Glutamatergic neuron (in vitro differentiated cells): ENCODE results near the gene ALG13. TPM values are rescaled to one million over a fixed set of nuclear protein-coding genes. Genes with fewer than 3 reads are reported as not detected.

ENCODE experiments used
- DNase-seq: peaks from one replicate; pipeline ENCODE4 v3.0.0; 2022
- H3K27ac Mint-ChIP-seq: one replicate; pipeline ENCODE4 v1.8.0; 2020; ENCODE audit warnings: mild to moderate bottlenecking, mixed read lengths, inconsistent platforms; ENCODE audit not compliant: unreplicated experiment
- H3K27me3 Mint-ChIP-seq: one replicate; pipeline ENCODE4 v1.8.0; 2020; ENCODE audit warnings: mild to moderate bottlenecking, moderate library complexity, mixed read lengths, inconsistent platforms; ENCODE audit not compliant: unreplicated experiment
- H3K36me3 Mint-ChIP-seq: one replicate; pipeline ENCODE4 v1.8.0; 2020; ENCODE audit warnings: mild to moderate bottlenecking, mixed read lengths, inconsistent platforms; ENCODE audit not compliant: unreplicated experiment
- H3K4me1 Mint-ChIP-seq: one replicate; pipeline ENCODE4 v1.8.0; 2020; ENCODE audit warnings: mild to moderate bottlenecking, low read depth, mixed read lengths, inconsistent platforms; ENCODE audit not compliant: unreplicated experiment
- H3K4me3 Mint-ChIP-seq: one replicate; pipeline ENCODE4 v1.8.0; 2020; ENCODE audit warnings: mild to moderate bottlenecking, mixed read lengths, inconsistent platforms; ENCODE audit not compliant: unreplicated experiment
- H3K9me3 Mint-ChIP-seq: one replicate; pipeline ENCODE4 v1.8.0; 2020; ENCODE audit warnings: mild to moderate bottlenecking, moderate library complexity, mixed read lengths, inconsistent platforms; ENCODE audit not compliant: unreplicated experiment
- total RNA-seq: library from RNA; stranded (reverse); fragmentation: NEBNext Ultra II Directional; extraction: Animal tissue kit (Norgen Biotek cat#: 25700); gene quantifications from one replicate; pipeline ENCODE4 v1.2.1, GENCODE V29; 2021; ENCODE audit not compliant: unreplicated experiment
- TF ChIP-seq, protein P1 (sequence below): fragments of 200-600 bp; sonication (generic); IDR thresholded peaks from one replicate; pipeline ENCODE4 v1.5.0; 2021; ENCODE audit not compliant: partially characterized antibody, unreplicated experiment

ALG13 gene
- total RNA-seq, 1 donor from 2014 or later = 33.4 TPM

- Mint-ChIP-seq H3K27ac (no peak overlapping the region), H3K4me3 (no peak overlapping the region), H3K9me3 (no peaks in the 10 kb centered on the region), H3K4me1 (no peaks in the 10 kb centered on the region), H3K36me3 (no peaks in the 10 kb centered on the region), H3K27me3 (no peaks in the 10 kb centered on the region)
- TF ChIP-seq, protein P1, sequence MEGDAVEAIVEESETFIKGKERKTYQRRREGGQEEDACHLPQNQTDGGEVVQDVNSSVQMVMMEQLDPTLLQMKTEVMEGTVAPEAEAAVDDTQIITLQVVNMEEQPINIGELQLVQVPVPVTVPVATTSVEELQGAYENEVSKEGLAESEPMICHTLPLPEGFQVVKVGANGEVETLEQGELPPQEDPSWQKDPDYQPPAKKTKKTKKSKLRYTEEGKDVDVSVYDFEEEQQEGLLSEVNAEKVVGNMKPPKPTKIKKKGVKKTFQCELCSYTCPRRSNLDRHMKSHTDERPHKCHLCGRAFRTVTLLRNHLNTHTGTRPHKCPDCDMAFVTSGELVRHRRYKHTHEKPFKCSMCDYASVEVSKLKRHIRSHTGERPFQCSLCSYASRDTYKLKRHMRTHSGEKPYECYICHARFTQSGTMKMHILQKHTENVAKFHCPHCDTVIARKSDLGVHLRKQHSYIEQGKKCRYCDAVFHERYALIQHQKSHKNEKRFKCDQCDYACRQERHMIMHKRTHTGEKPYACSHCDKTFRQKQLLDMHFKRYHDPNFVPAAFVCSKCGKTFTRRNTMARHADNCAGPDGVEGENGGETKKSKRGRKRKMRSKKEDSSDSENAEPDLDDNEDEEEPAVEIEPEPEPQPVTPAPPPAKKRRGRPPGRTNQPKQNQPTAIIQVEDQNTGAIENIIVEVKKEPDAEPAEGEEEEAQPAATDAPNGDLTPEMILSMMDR = peak; percentile 23
- no peak for DNase-seq
These were observed 38.6 kb downstream of the ALG13 start for GRCh38 chrX:111719426-111720210.

GRCh38 chrX:111728096-111728495 lies 47.1 kb downstream of the ALG13 start:
- Mint-ChIP-seq H3K36me3 (no peaks in the 10 kb centered on the region), H3K27me3 (no peaks in the 10 kb centered on the region), H3K4me3 (no peak overlapping the region), H3K27ac (no peak overlapping the region), H3K9me3 (no peaks in the 10 kb centered on the region), H3K4me1 (no peaks in the 10 kb centered on the region)
- TF ChIP-seq, protein P1 = no peak
- no peak for DNase-seq

- H3K4me1 Mint-ChIP-seq = no peaks in the 10 kb centered on the region
- H3K27me3 Mint-ChIP-seq = no peaks in the 10 kb centered on the region
- H3K9me3 Mint-ChIP-seq = no peaks in the 10 kb centered on the region
- H3K4me3 Mint-ChIP-seq = no peak overlapping the region
- H3K36me3 Mint-ChIP-seq = no peaks in the 10 kb centered on the region
- TF ChIP-seq, protein P1 = no peak
- no peak overlapping the region for H3K27ac Mint-ChIP-seq
- DNase-seq = no peak
These were observed 50.4 kb downstream of the ALG13 start for GRCh38 chrX:111731351-111731750.

DNA sequence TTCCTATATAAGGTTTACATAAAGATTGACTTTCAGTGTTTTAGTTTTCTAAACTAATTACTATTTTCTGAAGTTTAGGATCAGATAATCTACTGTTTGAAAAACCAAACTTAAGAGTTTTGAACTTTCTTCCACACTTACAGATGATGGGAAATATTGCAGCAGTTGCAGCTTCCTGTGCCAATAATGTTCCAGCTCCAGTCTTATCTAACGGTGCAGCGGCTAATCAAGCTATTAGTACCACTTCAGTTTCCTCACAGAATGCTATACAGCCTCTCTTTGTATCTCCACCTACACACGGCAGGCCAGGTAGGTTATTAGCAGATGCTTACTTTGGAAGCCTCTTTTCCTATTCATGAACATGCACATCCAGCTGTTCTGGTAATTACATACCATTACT lies 55.6 kb downstream of the ALG13 start:
- DNase-seq = no peak
- TF ChIP-seq, protein P1 = no peak
- Mint-ChIP-seq H3K9me3 (no peaks in the 10 kb centered on the region), H3K27ac (no peak overlapping the region), H3K36me3 (no peaks in the 10 kb centered on the region), H3K4me3 (no peak overlapping the region), H3K27me3 (no peaks in the 10 kb centered on the region), H3K4me1 (no peaks in the 10 kb centered on the region)

DNA sequence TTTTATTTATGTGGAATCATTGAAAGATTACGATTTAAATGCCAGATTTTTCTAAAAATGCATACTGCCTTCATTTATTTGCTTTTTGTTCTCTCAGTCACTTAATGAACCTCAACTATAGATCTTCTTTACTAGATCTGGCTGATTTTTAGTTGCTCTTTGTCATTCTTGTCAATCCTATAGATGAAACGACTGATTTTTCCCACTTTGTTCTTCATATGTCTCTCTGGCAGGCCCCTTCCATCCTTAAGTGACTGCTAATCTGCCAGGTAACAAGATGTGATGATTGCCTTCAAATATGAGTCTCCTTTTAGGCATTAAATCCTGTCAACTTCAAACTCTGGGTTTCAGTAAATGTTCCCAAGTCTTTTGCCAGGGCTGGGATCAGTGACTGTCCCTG lies 61.0 kb downstream of the ALG13 start:
- no peaks in the 10 kb centered on the region for H3K4me1 Mint-ChIP-seq
- no peak for DNase-seq
- H3K4me3 Mint-ChIP-seq = no peak overlapping the region
- TF ChIP-seq, protein P1 = no peak
- H3K36me3 Mint-ChIP-seq = no peaks in the 10 kb centered on the region
- H3K9me3 Mint-ChIP-seq = no peaks in the 10 kb centered on the region
- H3K27me3 Mint-ChIP-seq = no peaks in the 10 kb centered on the region
- H3K27ac Mint-ChIP-seq = no peak overlapping the region
